ENCODE data around the gene MAPK10. TPM values are rescaled to one million over a fixed set of nuclear protein-coding genes. Genes with fewer than 3 reads are reported as not detected.

MAPK10 gene
- total and polyA plus RNA-seq, 9 of the 15 experiments (the other 6 are each of a cell fraction or from before 2014, with no cell fraction given): 0.10 to 0.53 (median 0.18) TPM; not detected in 4

- CTCF ChIA-PET (ENCODE audit: low intra/inter-chr PET ratio): no interaction called here
- FAIRE-seq: no peak
- H3K27me3 ChIP-seq (ENCODE audit: control insufficient read depth in 2 of 2, insufficient read depth in 2 of 2, low read length in 2 of 2): no peaks in the 10 kb centered on the region; a peak in 1 of 5 replicates
- H3K9ac ChIP-seq (ENCODE audit: insufficient read depth in 1 of 2, low read depth in 2 of 2, low read length in 2 of 2): no peak overlapping the region
- no peak overlapping the region for H3K27ac ChIP-seq (ENCODE audit: extremely low read depth, low read depth, low read length)
- no peaks in the 10 kb centered on the region for H3K9me1 ChIP-seq (ENCODE audit: control insufficient read depth, insufficient read depth, low read length)
- H3K4me3 ChIP-seq: no peak overlapping the region
- no peak for DNase-seq (ENCODE audit: extremely low read depth in 1 of 4, low spot score in 3 of 4)
- no TSS peak for BruUV-seq (replicated peaks)
- H3K36me3 ChIP-seq (ENCODE audit: control insufficient read depth, insufficient read depth, low read length): no peaks in the 10 kb centered on the region
- intact Hi-C loops (cut with micrococcal nuclease): no loop called here
- no peaks in the 10 kb centered on the region for H4K20me1 ChIP-seq (replicated peaks; ENCODE audit: control insufficient read depth, insufficient read depth, low read length)
- TF ChIP-seq FOXP4 (CRISPR knock-in tag; IDR thresholded peaks at IDR 0.05; ENCODE audit: borderline replicate concordance) (no peak), ZNF431 (CRISPR knock-in tag; IDR thresholded peaks at IDR 0.05) (no peak), CHAMP1 (IDR thresholded peaks at IDR 0.05) (no peak), ZFP36 (IDR thresholded peaks at IDR 0.05; ENCODE audit: low read depth, low read length, partially characterized antibody) (no peak), ESRRB (CRISPR knock-in tag; IDR thresholded peaks at IDR 0.05; ENCODE audit: borderline replicate concordance) (no peak), UBTF (IDR thresholded peaks at IDR 0.05; ENCODE audit: borderline replicate concordance in 1 of 2, low read depth in 2 of 2, low read length in 2 of 2) (no peak), FOXO4 (CRISPR knock-in tag; IDR thresholded peaks at IDR 0.05) (no peak)
- in situ Hi-C loops (cut with MboI): no loop called here
- H3K4me2 ChIP-seq (ENCODE audit: insufficient read depth, low read length): no peak overlapping the region
- 2% methylated on average over 13 of the region's 14 CpGs for WGBS (ENCODE audit: insufficient coverage, low coverage, missing lambda C conversion rate)
- no peak for ATAC-seq
- POLR2A ChIA-PET: no interaction called here
- H3K4me1 ChIP-seq (replicated peaks in 1 of 2; ENCODE audit: control insufficient read depth in 2 of 2, insufficient read depth in 2 of 2, low read length in 2 of 2): no peaks in the 10 kb centered on the region
- no peaks in the 10 kb centered on the region for H3K79me2 ChIP-seq (ENCODE audit: control insufficient read depth, insufficient read depth, low read length)
- no peaks in the 10 kb centered on the region for H3K9me3 ChIP-seq (replicated peaks; ENCODE audit: control insufficient read depth, insufficient read depth, low read depth, low read length)
- H2AFZ ChIP-seq (ENCODE audit: low read depth, low read length): no peak overlapping the region
Measured at GRCh38 chr4:86242677-86243076, 117.2 kb downstream of the MAPK10 start.
